GM18858 (cell line): Measurements from ENCODE around the gene C11orf58.

Source experiments
- ATAC-seq: cut with Tn5 transposase; IDR thresholded peaks from one replicate; pipeline ENCODE4 v1.9.1; 2021; ENCODE audit not compliant: unreplicated experiment

The C11orf58 gene

DNA sequence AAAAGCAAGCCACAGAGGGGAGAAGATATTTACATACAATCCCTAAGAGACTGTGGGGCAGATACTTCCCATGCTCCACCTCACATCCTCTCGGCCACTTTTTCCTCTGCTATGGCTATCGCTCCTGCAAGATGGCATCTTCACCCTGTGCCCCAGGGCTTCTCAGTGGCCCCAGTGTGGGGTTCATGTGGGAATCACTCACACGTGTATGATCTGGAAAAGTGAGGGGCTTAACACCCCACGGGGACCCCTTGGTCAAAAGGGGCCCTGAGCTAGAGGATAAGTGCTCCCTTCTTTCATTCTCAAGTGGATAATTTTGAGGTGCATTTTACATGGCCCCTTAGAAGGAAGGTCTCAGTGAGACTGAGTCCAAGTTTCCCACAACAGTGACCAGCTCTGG, 28.7 kb downstream of the C11orf58 start:
- no peak for ATAC-seq

- no peak for ATAC-seq
These were observed 29.5 kb downstream of the C11orf58 start for GRCh38 chr11:16767957-16768356.

GRCh38 chr11:16769386-16769785, 30.9 kb downstream of the C11orf58 start:
- ATAC-seq = no peak

GRCh38 chr11:16770016-16770415, 31.6 kb downstream of the C11orf58 start:
- ATAC-seq = no peak

DNA sequence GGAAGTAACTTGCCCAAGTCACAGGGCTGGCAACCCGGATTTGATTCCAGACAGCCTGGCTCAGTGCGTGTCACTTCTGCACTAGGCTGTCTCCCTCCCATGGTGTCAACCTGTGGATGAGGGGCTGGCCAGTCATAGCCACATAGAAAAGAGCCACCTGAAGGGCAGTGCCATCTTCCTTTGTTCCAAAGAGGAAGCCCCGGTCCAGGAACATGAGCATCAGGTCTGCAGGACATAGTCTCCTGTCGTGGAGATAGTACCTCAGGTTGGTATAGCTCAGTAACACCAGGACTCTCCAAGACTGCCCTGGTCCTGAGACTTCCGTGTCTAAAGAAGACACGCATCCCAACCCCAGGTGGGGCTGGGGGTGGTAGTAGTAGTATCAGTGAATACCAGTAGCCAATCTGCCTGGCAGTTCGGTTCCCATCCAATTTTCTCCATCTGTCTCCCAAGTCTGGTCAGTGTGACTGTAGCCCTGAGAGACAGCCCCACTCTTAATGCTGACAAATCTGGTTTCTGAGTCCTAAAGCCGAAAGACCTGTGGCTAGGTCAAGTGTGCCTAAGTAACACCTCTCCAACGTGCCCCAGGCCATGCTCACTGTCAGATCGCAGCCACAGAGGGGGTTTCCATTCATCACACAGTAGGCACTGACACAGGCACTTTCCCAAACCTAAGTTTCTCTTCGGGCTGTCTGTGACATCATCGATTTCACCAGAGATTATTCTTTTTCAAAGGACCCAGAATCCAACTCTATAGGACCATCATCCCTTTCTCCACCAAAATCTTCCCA, 33.1 kb downstream of the C11orf58 start:
- ATAC-seq = no peak

GRCh38 chr11:16772141-16772512, 33.7 kb downstream of the C11orf58 start:
- no peak for ATAC-seq

GRCh38 chr11:16773981-16774935, 35.8 kb downstream of the C11orf58 start:
- ATAC-seq = no peak

- no peak for ATAC-seq
These were observed 36.6 kb downstream of the C11orf58 start for GRCh38 chr11:16774936-16775613.

DNA sequence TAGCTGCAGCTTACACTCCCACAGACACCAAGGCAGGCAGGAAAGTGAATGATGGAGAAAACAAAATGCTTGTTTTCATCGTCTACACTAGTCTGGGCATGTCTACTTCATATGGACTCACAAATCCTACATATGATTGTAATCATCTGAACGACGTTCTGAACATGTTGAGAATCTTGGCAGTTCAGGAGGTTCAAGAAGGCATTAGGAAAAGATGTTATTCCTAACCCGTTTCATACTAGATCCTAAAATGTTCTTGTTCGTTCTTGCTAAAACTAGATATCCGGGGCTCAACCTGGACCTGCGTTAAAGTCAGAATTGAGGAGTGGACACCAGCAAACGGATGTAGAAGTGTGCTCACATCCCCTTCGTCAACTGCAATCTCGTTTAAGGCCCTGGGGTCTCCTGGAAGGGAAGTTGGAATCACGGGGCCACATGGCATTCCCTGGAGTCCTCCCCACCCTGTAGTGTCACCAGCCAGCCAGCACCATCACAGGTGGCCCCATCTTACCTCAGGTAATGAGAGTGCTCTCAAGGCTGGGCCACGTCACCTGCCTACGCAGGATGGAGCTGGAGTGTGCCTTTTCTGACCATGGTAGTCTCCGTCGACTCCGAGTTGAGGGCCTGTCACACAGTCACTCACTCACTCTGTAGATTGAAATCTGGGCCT, 37.3 kb downstream of the C11orf58 start:
- no peak for ATAC-seq

DNA sequence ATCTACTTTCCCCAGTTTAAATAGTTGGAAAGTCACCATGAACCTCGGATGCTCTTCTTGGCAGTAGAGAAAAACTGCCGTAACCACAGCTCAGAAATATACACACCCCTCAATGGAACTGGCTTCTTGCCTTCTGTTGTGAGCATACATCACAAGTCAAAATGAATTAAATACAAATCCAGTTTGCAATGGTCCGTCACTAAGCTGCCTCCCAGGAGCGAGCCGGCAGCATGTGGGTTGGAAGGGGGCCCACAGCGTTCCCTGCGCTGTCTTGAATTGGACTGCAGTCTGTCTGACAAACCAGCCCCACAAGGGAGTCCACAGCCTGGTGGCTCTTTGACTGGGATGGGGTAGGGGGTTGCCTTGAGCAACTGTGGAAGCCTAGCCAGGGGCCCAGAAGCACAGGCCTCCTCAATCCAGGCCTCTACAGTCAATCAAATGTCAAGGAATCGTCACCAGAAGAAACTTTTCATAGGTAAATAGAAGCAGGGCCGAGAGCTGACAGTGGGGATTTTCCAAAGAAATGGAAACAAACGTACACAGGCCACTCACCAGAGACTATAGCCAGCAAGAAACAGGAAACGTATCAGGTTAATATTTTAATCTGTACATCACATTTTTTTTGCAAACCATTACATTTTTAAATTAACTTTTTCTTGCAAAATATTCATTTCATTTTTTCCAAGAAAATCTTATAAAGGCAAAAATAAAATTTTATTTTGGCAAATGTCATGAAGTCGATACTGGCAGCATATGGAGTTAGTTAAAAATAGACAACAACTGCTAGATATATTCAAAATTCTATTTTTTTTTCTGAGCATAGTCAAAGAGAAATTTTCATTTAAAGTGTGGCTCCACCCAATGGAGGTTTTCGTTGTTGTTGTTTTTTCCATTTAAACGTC, 38.5 kb downstream of the C11orf58 start:
- ATAC-seq = no peak

GRCh38 chr11:16777613-16777975, 39.1 kb downstream of the C11orf58 start:
- no peak for ATAC-seq

DNA sequence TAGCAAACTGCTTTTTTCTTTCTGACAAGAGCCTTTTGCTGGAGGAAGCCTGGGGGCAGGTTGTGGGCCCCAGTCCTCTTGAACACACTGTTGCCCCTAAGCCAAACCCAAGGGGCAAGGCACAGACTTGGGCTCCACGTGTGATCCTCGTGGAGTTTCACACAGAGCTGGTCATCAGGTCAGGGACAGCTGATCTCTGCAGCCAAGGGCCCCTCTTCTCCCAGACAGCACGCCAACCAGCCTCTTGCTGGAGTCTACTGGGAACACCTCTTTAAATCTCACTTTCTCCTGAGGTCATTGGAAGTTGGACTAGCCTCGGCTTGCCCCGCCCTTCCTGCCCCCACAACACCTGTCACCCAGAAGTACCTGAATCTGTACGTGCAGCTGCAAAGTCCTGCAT, 39.8 kb downstream of the C11orf58 start:
- no peak for ATAC-seq

- no peak for ATAC-seq
These were observed 40.4 kb downstream of the C11orf58 start for GRCh38 chr11:16778876-16779275.

DNA sequence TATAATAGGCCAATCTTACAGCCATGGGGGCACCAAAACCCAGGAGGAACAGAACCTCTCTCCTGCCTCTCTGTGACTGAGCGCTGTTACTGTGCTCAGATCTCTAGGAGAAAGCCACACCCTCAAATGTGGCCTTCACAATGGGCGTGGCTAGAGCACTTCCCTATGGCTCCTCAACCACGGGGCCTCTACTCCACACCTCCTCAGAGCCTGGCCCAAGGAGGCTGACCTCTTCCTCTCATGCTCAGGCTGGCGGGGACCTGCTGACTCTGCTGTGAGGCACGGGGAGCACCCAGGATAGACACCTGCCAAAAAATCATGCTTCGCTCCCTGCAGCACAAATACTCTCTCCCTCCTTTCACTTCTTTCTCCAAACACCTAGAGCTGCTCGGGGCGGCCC, 41.0 kb downstream of the C11orf58 start:
- no peak for ATAC-seq

GRCh38 chr11:16780146-16780545, 41.7 kb downstream of the C11orf58 start:
- ATAC-seq = no peak

DNA sequence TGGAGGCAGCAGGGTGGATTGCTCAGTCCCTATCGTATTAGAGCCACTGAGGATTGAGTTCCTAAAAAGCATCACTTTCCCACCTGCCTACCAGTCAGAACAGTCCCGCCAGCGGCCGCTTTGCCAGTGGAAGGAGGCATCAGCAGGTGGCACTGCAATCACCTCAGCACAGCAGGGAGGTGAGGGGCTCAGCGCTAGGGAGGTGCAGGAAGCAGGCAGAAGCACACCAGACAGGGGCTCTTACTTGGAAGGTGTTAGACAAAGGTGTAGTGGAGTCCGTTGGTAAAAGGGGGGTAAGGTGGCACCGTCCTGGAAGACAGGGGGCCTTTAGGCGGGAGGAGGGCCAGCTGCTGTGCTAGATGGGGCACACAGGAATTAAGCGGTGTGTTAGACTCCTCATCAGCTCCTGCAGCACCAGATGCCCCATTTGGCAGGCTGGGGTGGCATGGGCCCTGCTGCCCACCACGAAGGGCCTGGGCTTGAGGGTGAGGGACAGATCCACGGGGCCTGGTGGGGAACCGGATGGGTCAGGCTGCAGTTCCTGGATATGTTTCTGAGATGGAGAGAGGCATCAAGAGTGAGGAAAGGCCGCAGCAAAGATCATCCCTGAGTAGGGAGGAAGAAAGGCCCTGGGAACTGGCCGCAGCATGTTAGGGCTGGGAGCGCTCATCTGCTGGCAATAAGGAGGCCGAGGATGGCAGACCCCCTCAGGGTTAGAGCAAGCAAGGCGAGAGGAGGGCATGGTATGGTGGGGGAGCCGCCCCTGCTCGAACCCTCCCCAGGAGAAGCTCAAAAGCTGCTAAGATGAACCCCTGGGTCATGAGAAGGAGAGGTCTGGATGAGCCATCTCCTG, 42.5 kb downstream of the C11orf58 start:
- no peak for ATAC-seq

GRCh38 chr11:16781936-16782919, 43.8 kb downstream of the C11orf58 start:
- no peak for ATAC-seq

DNA sequence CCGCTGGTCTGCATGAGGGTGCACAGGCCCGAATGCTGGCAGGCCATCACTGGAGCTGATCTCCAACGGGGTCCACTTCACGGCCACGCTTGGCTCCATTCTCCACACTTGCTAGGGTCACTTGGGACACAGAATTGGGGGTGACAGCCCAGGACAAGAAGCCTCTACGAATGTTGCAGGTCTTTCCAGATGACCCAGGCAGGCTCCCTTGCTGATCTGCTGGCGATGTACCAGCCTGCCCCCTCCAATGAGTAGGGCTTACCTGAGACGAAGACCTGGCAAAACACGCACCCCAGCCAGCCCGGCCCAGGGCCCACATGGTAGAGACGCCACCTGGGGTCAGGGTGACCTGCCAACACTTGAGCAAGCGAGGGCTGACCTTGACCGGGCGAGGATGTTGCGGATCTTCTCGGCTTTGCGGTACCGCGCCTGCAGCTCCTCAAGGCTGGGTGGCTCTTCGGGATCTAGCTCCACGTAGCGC, 44.9 kb downstream of the C11orf58 start:
- no peak for ATAC-seq
